Neural cell (in vitro differentiated cells): Measurements from ENCODE around the gene ACTG1.

Experiments
- CTCF ChIP-seq: fragments of 450-650 bp; IDR thresholded peaks from 2 replicates; pipeline ENCODE4 v1.5.1; 2014; ENCODE audit warnings: antibody characterized with exemption, mild to moderate bottlenecking, moderate library complexity; ENCODE audit not compliant: poor library complexity, severe bottlenecking
- EP300 ChIP-seq: fragments of 450-650 bp; conservative IDR thresholded peaks from 2 replicates; pipeline ENCODE4 v1.6.1; 2014; ENCODE audit warnings: antibody characterized with exemption, mild to moderate bottlenecking, moderate library complexity; ENCODE audit not compliant: poor library complexity, severe bottlenecking
- EZH2 ChIP-seq: fragments of 200-600, 300-800 bp; shearing (Covaris generic), sonication (generic); IDR thresholded peaks from 2 replicates; pipeline ENCODE4 v1.6.1; 2014; ENCODE audit warnings: antibody characterized with exemption, low read length, borderline replicate concordance, mild to moderate bottlenecking; ENCODE audit not compliant: insufficient read depth, poor library complexity, severe bottlenecking
- MXI1 ChIP-seq: fragments of 450-650 bp; conservative IDR thresholded peaks from 2 replicates; pipeline ENCODE4 v1.6.1; 2014; ENCODE audit warnings: antibody characterized with exemption, mild to moderate bottlenecking; ENCODE audit not compliant: poor library complexity, severe bottlenecking
- POLR2AphosphoS5 ChIP-seq: IDR thresholded peaks from 2 replicates; pipeline ENCODE4 v1.6.1; 2012
- RAD21 ChIP-seq: fragments of 450-650 bp; conservative IDR thresholded peaks from 2 replicates; pipeline ENCODE4 v1.6.1; 2014; ENCODE audit warnings: antibody characterized with exemption, mild to moderate bottlenecking, moderate library complexity
- SMC3 ChIP-seq: fragments of 450-650 bp; conservative IDR thresholded peaks from 2 replicates; pipeline ENCODE4 v1.6.1; 2014; ENCODE audit warnings: antibody characterized with exemption, mild to moderate bottlenecking, moderate library complexity; ENCODE audit not compliant: poor library complexity
- TAF1 ChIP-seq: IDR thresholded peaks from 2 replicates; pipeline ENCODE4 v1.6.1; 2012; ENCODE audit warnings: low read depth
- TF ChIP-seq, protein P1 (sequence below): IDR thresholded peaks from 2 replicates; pipeline ENCODE4 v1.6.1; 2012; ENCODE audit warnings: borderline replicate concordance

DNA sequence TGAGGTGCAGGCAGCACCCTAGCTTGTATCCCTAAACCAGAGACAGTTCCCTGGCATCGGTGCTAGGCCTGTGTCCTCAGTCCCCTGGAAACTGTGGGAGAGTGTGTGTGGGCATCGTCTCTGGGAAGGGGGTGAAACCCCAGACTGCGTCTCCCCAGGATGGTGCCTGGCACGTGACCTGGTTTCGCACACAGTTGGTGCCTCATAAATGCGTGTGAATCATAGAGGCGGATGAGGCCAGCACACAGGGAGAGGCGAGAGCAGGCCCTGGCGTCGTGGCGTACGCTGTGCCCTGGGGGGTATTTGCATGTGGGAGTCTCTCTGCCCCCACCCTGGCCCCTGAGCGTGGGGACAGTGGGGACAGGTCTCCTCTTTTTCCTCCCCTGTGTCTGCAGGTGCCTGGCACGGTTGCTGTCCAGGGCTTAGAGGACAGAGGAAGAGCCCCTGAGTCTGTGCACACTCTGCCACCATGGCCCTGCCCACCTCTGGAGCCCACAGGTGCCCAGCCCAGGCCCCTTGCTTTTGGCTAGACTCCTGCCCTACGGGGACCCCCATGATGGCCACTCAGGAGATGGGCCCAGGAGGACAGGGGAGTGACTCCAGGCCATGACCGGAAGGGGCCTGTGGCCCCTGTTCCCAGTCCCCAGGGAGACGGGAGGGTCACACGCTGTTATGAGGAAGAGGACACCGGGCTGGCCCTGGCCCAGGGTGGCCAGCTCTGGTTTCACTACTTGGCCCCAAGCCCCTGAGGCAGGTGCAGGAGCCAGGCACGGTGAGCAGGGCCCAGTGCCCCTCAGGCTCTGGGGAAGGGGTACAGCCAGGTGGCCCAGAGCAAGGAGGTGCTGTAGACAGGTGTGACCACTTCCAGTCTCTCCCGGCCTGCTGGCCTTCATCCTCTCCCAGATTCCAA is 14.3 kb upstream of the ACTG1 start:
- TF ChIP-seq EZH2, result no peak
- no peak for TF ChIP-seq CTCF
- no peak for TF ChIP-seq RAD21
- no peak for TF ChIP-seq EP300
- TF ChIP-seq, protein P1, sequence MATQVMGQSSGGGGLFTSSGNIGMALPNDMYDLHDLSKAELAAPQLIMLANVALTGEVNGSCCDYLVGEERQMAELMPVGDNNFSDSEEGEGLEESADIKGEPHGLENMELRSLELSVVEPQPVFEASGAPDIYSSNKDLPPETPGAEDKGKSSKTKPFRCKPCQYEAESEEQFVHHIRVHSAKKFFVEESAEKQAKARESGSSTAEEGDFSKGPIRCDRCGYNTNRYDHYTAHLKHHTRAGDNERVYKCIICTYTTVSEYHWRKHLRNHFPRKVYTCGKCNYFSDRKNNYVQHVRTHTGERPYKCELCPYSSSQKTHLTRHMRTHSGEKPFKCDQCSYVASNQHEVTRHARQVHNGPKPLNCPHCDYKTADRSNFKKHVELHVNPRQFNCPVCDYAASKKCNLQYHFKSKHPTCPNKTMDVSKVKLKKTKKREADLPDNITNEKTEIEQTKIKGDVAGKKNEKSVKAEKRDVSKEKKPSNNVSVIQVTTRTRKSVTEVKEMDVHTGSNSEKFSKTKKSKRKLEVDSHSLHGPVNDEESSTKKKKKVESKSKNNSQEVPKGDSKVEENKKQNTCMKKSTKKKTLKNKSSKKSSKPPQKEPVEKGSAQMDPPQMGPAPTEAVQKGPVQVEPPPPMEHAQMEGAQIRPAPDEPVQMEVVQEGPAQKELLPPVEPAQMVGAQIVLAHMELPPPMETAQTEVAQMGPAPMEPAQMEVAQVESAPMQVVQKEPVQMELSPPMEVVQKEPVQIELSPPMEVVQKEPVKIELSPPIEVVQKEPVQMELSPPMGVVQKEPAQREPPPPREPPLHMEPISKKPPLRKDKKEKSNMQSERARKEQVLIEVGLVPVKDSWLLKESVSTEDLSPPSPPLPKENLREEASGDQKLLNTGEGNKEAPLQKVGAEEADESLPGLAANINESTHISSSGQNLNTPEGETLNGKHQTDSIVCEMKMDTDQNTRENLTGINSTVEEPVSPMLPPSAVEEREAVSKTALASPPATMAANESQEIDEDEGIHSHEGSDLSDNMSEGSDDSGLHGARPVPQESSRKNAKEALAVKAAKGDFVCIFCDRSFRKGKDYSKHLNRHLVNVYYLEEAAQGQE, result no peak
- no peak for TF ChIP-seq MXI1
- TF ChIP-seq POLR2AphosphoS5, result no peak
- TF ChIP-seq TAF1, result no peak
- no peak for TF ChIP-seq SMC3
